GM12875 (cell line): Measurements from ENCODE around the gene GRID1.

Experiments used
- H3K4me3 ChIP-seq: one replicate; pipeline ENCODE4 v1.5.1; 2011; ENCODE audit warnings: low read depth, low read length, control low read depth
- CTCF ChIP-seq: IDR thresholded peaks from 2 replicates; pipeline ENCODE4 v1.5.1; 2011; ENCODE audit warnings: low read depth, mild to moderate bottlenecking, control low read depth, inconsistent platforms, low read length, moderate library complexity, borderline replicate concordance; ENCODE audit not compliant: insufficient read depth

GRID1 gene

DNA sequence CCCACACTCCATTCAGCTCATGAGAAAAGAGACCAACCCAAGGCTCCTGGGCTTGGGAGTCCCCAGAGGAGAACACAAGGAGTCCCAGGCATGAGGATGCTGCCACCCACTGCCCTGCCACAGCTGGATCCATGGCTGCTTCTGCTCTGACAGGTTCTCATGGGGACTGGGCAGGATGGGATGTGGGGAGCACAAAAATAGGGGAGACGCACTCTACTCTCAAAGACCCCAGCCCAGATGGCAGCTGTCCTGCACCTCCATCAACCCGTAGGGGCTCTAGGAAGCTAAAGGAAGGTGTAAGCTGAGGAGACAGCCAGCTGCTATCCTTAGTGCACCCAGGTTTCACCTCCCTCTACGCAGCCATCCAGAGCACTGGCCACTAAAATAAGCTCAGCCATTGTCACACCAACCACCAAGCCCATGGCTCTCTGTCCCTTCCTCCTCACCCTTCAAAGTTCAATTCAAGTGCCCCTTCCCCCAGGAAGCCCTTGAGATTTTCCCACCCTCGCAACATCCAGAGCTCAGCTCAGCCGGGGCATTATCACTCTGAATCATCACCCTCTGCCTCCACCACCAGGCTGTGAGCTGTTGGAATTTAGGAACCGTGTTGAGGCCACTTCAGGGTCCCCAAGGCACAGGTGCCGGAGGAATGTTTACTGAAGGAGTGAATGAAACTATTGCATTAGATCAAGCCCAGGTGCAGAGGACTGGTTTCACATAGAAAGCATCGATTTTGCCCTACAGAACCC, 142.1 kb downstream of the GRID1 start:
- TF ChIP-seq CTCF, result no peak
- no peak overlapping the region for H3K4me3 ChIP-seq

- H3K4me3 ChIP-seq, result no peak overlapping the region
- TF ChIP-seq CTCF, result no peak
Observed at GRCh38 chr10:86223256-86223655, 143.3 kb downstream of the GRID1 start.

DNA sequence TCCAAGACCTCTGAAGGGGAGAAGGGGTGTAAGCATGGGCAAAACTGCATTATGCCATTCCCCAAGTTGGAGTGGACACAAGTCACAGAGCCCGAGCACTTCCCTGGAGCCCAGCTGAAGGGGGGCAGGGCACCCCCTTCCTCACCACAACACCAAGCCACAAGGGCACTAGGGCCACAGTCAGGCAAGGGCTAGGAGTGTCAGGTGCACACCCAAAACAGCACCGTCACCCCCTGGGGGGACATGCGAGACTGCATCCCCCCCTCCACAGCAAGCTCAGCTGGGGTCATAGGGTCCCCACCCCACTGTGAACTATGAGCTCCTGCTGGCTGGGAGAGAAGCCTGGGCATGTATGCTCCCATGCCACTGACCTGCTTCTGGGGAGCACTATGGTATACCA, 143.9 kb downstream of the GRID1 start:
- H3K4me3 ChIP-seq, result no peak overlapping the region

DNA sequence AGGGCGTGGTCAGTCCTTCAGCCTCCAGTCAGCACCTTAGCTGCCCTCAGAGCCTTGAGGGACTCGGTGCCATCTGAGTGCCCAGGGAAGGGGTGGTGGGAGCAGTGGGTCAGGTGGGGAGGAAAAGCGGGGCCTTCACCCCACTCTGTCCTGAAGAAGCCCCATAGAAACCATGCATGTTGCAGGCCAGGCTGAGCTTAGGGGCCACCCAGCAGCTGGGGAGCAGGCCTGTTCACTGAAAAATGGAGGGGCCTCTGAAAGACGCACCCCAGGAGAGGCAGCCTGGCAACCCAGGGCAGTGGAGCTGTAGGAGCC, 144.3 kb downstream of the GRID1 start:
- TF ChIP-seq CTCF, result no peak

More for the DNA sequence above, 143.9 kb downstream of the GRID1 start:
- no peak for TF ChIP-seq CTCF

GRCh38 chr10:86221442-86222335, 144.9 kb downstream of the GRID1 start:
- no peak overlapping the region for H3K4me3 ChIP-seq
- TF ChIP-seq CTCF, result no peak

More for the DNA sequence above, 144.3 kb downstream of the GRID1 start:
- no peak overlapping the region for H3K4me3 ChIP-seq

DNA sequence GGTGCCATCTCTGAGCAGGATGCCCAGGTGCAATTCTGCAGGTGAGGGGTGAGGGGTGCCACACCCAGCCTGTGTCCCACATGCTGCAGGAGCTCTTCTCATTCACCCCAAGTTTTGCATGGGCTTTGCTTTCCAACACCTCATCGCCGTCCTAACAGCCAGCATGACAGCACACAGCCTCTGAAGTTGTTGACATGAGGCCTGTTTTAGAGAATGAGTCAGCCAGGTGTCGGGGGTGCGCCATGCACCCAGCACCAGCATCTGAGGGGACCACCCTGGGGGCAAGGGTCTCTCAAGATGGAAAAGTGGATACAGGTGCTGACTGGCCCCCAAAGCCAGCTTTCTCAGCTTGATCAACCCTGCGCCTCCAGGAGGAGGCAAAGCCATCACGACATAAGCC, 146.0 kb downstream of the GRID1 start:
- H3K4me3 ChIP-seq, result no peak overlapping the region

More for the DNA sequence above, 146.0 kb downstream of the GRID1 start:
- TF ChIP-seq CTCF, result no peak
